ENCODE results near the gene ABHD17B. TPM values are rescaled to one million over a fixed set of nuclear protein-coding genes. Genes with fewer than 3 reads are reported as not detected.

ABHD17B gene
- total and polyA plus RNA-seq, 10 of the 15 experiments (the other 5 are each of a cell fraction or from before 2014, with no cell fraction given) = 3.5 to 21.4 (median 16.6) TPM

GRCh38 chr9:71861618-71862017 lies 49.4 kb downstream of the ABHD17B start:
- ATAC-seq = no peak
- Histone ChIP-seq H2AFZ (ENCODE audit: control insufficient read depth, low read depth, low read length) (no peak overlapping the region), H4K20me1 (ENCODE audit: control insufficient read depth, insufficient read depth) (no peaks in the 10 kb centered on the region), H3K4me3 (no peak overlapping the region), H3K79me2 (ENCODE audit: control insufficient read depth, insufficient read depth, low read length) (no peaks in the 10 kb centered on the region), H3K9me3 (replicated peaks; ENCODE audit: control insufficient read depth, insufficient read depth, low read length) (peaks cover 18% of the 10 kb centered on the region), H3K4me2 (ENCODE audit: control insufficient read depth, insufficient read depth) (no peak overlapping the region), H3K36me3 (ENCODE audit: control insufficient read depth in 2 of 2, insufficient read depth in 2 of 2, low read length in 1 of 2) (peaks cover 0 to 4% of the 10 kb centered on the region in 2 experiments; a peak in 2 of 4 replicates), H3K27ac (ENCODE audit: control insufficient read depth, insufficient read depth) (no peak overlapping the region), H3K4me1 (ENCODE audit: control insufficient read depth, insufficient read depth, low read length) (no peaks in the 10 kb centered on the region; the same call in 1 of the 2 replicates), H3K9ac (ENCODE audit: control insufficient read depth, insufficient read depth, low read length) (no peak overlapping the region), H3K27me3 (replicated peaks in 1 of 2; ENCODE audit: control insufficient read depth in 2 of 2, insufficient read depth in 2 of 2, low read length in 1 of 2) (no peaks in the 10 kb centered on the region)
- no TSS peak for BruUV-seq (replicated peaks)
- no peak for FAIRE-seq
- no peak for DNase-seq (ENCODE audit: low read depth, low spot score)
- ChIA-PET CTCF (interaction anchor here (0.6 to 0.7 kb wide), 2 partner anchors 9 to 43 kb away, joined by 3 to 4 read pairs; no protein-coding TSS in a partner anchor), POLR2A (no interaction called here), SMC1A (ENCODE audit: uncharacterized antibody, unreplicated experiment) (interaction anchor here (1.6 kb wide), 1 partner anchor 9 kb away, joined by 4 read pairs; no protein-coding TSS in a partner anchor), RAD21 (ENCODE audit: unreplicated experiment) (no interaction called here)
- 19% methylated on average over 3 of the region's 3 CpGs for WGBS (ENCODE audit: insufficient coverage, insufficient replicate concordance, low lambda C conversion rate, missing lambda C conversion rate)
- intact Hi-C loops (cut with micrococcal nuclease; ENCODE audit: unreplicated experiment) (no loop called here), in situ Hi-C loops (cut with MboI) (no loop called here)
- TF ChIP-seq MYC (IDR thresholded peaks at IDR 0.05; ENCODE audit: insufficient read depth, insufficient read length, insufficient replicate concordance, low read length, severe bottlenecking) (no peak), CTCF (IDR thresholded peaks at IDR 0.05 in 2 of 3, conservative IDR thresholded peaks at IDR 0.05 in 1 of 3; ENCODE audit: control insufficient read depth in 2 of 3, extremely low read depth in 1 of 3, insufficient read depth in 1 of 3, low read depth in 3 of 3, low read length in 3 of 3) (no peak), RBBP5 (conservative IDR thresholded peaks at IDR 0.05) (no peak), RAD51 (IDR thresholded peaks at IDR 0.05) (no peak), RB1 (IDR thresholded peaks at IDR 0.05; ENCODE audit: borderline replicate concordance) (no peak), TCF7 (IDR thresholded peaks at IDR 0.05; ENCODE audit: borderline replicate concordance) (no peak), PRDM15 (CRISPR knock-in tag; IDR thresholded peaks at IDR 0.05) (no peak), RCOR1 (conservative IDR thresholded peaks at IDR 0.05; ENCODE audit: low read depth, low read length) (no peak), POLR2A (IDR thresholded peaks at IDR 0.05; ENCODE audit: low read depth, low read length) (no peak), RFX5 (IDR thresholded peaks at IDR 0.05; ENCODE audit: low read depth, low read length) (no peak), YBX1 (IDR thresholded peaks at IDR 0.05) (no peak), ASH2L (IDR thresholded peaks at IDR 0.05; ENCODE audit: borderline replicate concordance, low read depth) (no peak), CEBPB (IDR thresholded peaks at IDR 0.05; ENCODE audit: borderline replicate concordance in 1 of 2, low read depth in 2 of 2, low read length in 2 of 2) (no peak), ATF3 (IDR thresholded peaks at IDR 0.05; ENCODE audit: borderline replicate concordance, extremely low read depth, low read depth, low read length) (no peak), ZNF274 (IDR thresholded peaks at IDR 0.05; ENCODE audit: insufficient read depth, insufficient read length) (no peak), POLR2AphosphoS5 (IDR thresholded peaks at IDR 0.05; ENCODE audit: low read length) (no peak), RUNX3 (IDR thresholded peaks at IDR 0.05; ENCODE audit: low read length) (no peak), ATF2 (IDR thresholded peaks at IDR 0.05; ENCODE audit: low read length) (no peak)
